Fibroblast of skin of right quadriceps (primary cell): ENCODE results near the gene RNF181.
"Not testable (repeated sequence)": the region's sequence is repeated elsewhere in the genome, so short reads cannot be mapped to it uniquely, and the experiment has no call there.

Experiments
- DNase-seq: peaks from one replicate; pipeline ENCODE4 v3.0.0-alpha.2; 2013

RNF181 gene

DNA sequence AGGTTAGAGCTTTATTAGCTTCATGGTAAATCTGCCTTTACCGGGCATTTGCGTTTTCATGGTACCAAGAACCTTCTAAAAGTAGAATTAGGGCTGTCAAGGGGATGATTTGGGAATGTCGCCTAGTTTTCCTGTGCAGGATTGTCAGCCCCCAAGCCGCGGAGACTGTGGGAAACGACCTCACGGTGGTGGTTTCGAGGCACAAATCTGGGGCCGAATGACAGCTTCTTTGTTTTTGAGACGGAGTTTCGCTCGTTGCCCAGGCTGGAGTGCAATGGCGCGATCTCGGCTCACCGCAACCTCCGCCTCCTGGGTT, 19.8 kb downstream of the RNF181 start:
- no peak for DNase-seq

DNA sequence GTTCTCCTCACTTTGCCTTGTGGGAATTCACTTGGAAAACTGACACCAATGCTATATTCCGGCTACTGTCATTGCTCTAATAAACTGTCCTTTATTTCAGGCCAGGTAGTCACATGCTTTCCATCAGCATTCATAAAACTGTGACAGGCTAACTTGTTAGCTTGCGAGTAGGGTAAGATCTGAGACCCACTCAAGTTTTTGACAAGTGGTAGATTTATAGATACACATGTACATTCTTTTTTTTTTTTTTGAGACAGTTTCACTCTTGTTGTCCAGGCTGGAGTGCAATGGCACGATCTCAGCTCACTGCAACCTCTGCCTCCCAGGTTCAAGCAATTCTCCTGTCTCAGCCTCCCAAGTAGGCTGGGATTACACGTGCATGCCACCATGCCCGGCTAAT, 22.2 kb downstream of the RNF181 start:
- not testable (repeated sequence) for DNase-seq

DNA sequence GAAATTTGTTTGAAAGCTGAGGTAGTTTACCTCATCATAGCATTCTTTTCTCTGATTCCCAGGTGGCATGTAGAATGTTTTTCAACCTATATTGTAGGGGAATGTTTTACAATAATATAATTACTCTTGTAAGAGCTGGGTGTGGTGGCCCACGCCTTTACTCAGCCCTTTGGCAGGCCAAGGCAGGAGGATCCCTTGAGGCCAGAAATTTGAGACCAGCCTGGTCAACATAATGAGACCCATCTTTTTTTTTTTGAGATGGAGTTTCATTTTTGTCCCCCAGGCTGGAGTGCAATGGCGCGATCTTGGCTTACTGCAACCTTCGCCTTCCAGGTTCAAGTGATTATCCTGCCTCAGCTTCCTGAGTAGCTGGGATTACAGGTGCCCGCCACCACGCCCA, 24.1 kb downstream of the RNF181 start:
- no peak for DNase-seq

DNA sequence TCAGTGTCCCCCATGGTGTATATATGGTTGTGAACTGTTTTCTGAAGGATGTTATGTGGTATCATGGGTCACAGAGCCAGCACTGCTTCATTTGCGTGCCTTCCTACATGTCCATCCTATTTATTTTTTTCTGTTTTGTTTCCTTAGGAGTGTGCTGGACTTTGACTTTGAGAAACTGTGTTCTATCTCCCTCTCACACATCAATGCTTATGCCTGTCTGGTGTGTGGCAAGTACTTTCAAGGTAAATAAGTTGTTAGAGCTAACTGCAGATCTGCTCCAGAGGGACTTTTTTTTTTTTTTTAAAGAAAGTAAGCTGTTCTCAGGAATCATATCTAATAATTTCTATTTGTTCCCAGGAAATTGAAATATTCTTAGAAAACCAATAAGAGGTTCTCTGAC, 25.8 kb downstream of the RNF181 start:
- DNase-seq: no peak

DNA sequence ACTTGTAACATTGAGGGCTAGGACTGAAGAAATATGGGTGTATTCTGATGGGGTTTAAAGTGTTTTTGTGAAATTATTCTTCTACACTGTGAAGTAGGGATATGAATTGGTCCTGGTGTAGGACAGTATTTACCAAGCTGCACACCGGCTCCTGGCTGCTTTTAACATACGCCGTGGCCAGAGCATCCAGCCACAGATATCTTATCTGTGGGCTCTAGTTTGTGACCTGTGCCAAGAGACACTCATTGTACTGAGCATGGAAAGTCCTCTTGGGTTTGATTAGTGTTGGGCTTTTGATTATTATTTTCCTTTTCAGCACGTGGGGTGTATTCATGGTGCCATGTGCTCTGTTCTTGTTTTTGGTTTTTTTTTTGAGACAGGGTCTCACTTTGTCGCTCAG, 28.4 kb downstream of the RNF181 start:
- no peak for DNase-seq

GRCh38 chr2:85628658-85629057, 33.1 kb downstream of the RNF181 start:
- no peak for DNase-seq

DNA sequence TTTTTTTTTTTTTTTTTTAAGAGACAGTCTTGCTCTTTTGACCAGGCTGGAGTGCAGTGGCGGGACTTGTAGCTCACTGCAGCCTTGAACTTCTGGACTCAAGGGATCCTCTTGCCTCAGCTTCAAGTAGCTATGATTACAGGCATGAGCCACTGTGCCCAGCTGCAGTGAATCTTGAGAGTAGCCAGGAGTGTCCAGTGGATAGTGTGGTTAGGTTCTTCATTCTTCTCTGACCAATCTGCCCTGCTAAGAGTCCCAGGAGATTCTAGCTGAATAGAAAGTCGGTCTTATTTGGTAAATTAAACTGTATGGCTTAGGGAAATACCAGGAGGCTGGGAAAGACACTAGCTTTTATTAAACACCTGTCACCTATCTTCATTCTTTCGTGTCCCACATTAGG, 35.8 kb downstream of the RNF181 start:
- no peak for DNase-seq

DNA sequence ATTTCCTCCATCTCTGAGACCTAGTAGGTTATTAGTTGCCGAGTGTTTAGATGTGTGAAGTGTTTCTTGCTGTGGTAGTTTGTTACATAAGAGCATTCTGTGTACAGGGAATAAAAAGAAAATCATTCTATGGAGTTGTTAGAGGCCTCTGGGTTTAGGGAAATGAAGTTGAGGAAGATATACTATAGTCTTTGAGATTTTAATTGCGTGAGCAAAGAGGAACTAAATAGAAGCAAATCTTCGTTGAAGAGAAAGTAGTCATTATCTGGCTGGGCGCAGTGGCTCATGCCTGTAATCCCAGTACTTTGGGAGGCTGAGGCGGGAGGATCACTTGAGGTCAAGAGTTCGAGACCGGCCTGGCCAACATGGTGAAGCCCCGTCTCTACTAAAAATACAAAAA, 39.5 kb downstream of the RNF181 start:
- no peak for DNase-seq

- DNase-seq: no peak
These were observed 40.1 kb downstream of the RNF181 start for GRCh38 chr2:85635636-85636035.

DNA sequence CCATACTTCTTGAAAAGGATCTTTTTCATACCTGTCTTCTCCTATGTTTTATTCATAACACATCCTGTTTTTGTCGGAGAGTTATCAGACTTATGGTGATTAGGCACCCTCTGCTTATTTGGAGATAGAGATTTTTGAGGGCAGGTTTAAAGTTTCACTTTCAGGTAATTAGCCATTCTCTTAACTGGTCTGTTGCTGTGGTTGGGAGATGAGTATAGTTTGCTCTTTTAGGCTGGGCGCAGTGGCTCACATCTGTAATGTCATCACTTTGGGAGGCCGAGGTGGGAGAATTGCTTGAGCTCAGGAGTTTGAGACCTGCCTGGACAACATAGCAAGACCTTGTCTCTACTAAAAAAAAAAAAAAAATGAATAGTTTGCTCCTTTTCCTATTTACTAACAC, 47.2 kb downstream of the RNF181 start:
- no peak for DNase-seq

DNA sequence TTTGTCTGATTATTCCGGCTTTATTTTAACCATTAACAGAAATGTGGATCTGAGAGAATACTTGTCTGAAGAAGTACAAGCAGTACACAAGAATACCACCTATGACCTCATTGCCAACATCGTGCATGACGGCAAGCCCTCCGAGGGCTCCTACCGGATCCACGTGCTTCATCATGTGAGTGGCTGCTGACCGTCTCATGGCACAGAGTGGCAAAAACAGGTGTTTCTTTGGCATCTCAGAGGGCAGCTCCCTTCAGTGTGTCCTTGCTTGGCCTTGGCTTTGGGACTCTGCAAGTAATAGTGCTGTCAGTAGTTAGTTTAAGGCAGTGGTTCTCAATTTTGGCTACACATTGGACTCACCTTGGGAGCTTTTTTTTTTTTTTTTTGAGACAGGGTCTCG, 49.4 kb downstream of the RNF181 start:
- DNase-seq: no peak

DNA sequence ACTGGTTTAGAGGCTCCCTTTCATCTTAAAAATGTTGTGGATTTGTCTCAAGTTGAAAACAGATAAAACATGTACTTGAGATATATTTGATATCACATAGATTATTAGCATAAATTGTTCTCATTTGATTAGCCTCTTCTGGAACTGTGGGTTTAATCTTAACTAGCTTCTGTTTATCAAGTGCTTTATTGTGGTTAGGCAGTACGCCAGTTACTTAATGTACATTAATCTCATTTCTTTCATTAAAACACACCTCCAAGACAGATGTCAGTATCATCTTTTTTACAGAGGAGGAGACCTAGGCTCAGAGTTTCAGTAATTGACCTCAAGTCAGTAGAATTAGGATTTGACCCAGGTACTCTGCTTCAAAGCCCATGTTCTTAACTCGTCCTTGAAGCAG, 50.6 kb downstream of the RNF181 start:
- no peak for DNase-seq
